HepG2 (cell line): ENCODE results near the gene ZKSCAN2. TPM values are rescaled to one million over a fixed set of nuclear protein-coding genes. Genes with fewer than 3 reads are reported as not detected.

ENCODE experiments used
- ATAC-seq: fragments of 200-7000 bp; cut with Tn5 transposase; 3 replicates; pipeline ENCODE4 v1.9.1; 2020; ENCODE audit warnings: mild to moderate bottlenecking, moderate library complexity
- BruUV-seq: library from RNA; stranded (reverse); fragments of 400-500 nt; replicated peaks from 2 replicates; lab custom pipeline; 2021; lab: Mats Ljungman, UMichigan
- CTCF ChIA-PET: fragments of 300-600 bp; formaldehyde crosslinking; extraction: SDS; loops from one replicate; lab custom pipeline; 2021; ENCODE audit warnings: low total read pairs, inconsistent platforms, low intra/inter-chr PET ratio; lab: Yijun Ruan, JAX
- POLR2A ChIA-PET: fragments of 350-600 bp; sonication (Branson Sonifier 250); formaldehyde crosslinking; loops from one replicate; lab custom pipeline; 2020; ENCODE audit warnings: antibody characterized with exemption, inconsistent platforms; lab: Yijun Ruan, JAX
- DNase-seq: peaks from one replicate; pipeline ENCODE4 v3.0.0-alpha.2; 2015; ENCODE audit warnings: low spot score
- FAIRE-seq: peaks from 3 replicates; lab custom pipeline; 2011; peaks lifted over from hg19 to GRCh38; lab: Jason Lieb, UNC
- H2AFZ ChIP-seq: one replicate; pipeline ENCODE4 v1.6.1; 2011; ENCODE audit warnings: low read length, inconsistent platforms
- H3K27ac ChIP-seq: fragments of 300-600 bp; 3 replicates; pipeline ENCODE4 v1.8.0; 2011; ENCODE audit warnings: mixed run types, mild to moderate bottlenecking, mixed read lengths, low read length, inconsistent platforms; ENCODE audit not compliant: insufficient read depth; ENCODE audit errors: extremely low read length
- H3K27me3 ChIP-seq, 2 experiments: fragments of 200-600 bp in 1 of 2; 2 replicates in 1 of 2; 3 replicates in 1 of 2; pipeline versions ENCODE4 v1.6.0 to v1.8.0; 2011; ENCODE audit warnings: low read length in 2 of 2, mild to moderate bottlenecking in 2 of 2, moderate library complexity in 2 of 2, inconsistent platforms in 1 of 2; ENCODE audit not compliant: insufficient read depth in 2 of 2, control insufficient read depth in 1 of 2
- H3K36me3 ChIP-seq, 2 experiments: fragments of 200-600 bp in 1 of 2; replicated peaks in 1 of 2; 2 replicates in 1 of 2; 3 replicates in 1 of 2; pipeline versions ENCODE4 v1.5.1 to v1.8.0; 2011; ENCODE audit warnings: low read length in 2 of 2, inconsistent platforms in 1 of 2; ENCODE audit not compliant: insufficient read depth in 2 of 2, control insufficient read depth in 1 of 2
- H3K4me1 ChIP-seq: 2 replicates; pipeline ENCODE4 v1.5.1; 2012; ENCODE audit warnings: low read length, inconsistent platforms; ENCODE audit not compliant: insufficient read depth
- H3K4me2 ChIP-seq: 2 replicates; pipeline ENCODE4 v1.6.0; 2011; ENCODE audit warnings: low read depth, low read length, inconsistent platforms
- H3K4me3 ChIP-seq, 3 experiments: fragments of 200-600 bp in 1 of 3; sonication (generic), shearing (Covaris generic) in 1 of 3; replicated peaks in 1 of 3; 2 replicates each; pipeline ENCODE4 v1.5.1; 2011 to 2016; ENCODE audit warnings: low read length in 3 of 3, inconsistent platforms in 2 of 3, low read depth in 2 of 3, mild to moderate bottlenecking in 2 of 3, control low read depth in 1 of 3, mixed read lengths in 1 of 3; ENCODE audit not compliant: insufficient read depth in 1 of 3
- H3K79me2 ChIP-seq: one replicate; pipeline ENCODE4 v1.6.1; 2011; ENCODE audit warnings: low read length, inconsistent platforms; ENCODE audit not compliant: insufficient read depth
- H3K9ac ChIP-seq: 2 replicates; pipeline ENCODE4 v1.6.0; 2011; ENCODE audit warnings: mild to moderate bottlenecking, low read depth, low read length, inconsistent platforms; ENCODE audit not compliant: insufficient read depth
- H3K9me3 ChIP-seq: 2 replicates; pipeline ENCODE4 v1.5.1; 2012; ENCODE audit warnings: mild to moderate bottlenecking, low read length
- H4K20me1 ChIP-seq: 2 replicates; pipeline ENCODE4 v1.6.0; 2011; ENCODE audit warnings: inconsistent platforms, mild to moderate bottlenecking, low read length, moderate library complexity; ENCODE audit not compliant: insufficient read depth
- ASH2L ChIP-seq: fragments of 300-600, 200-600 bp; sonication (generic); IDR thresholded peaks from 2 replicates; pipeline ENCODE4 v1.7.0; 2017; ENCODE audit warnings: low read depth, mild to moderate bottlenecking, moderate library complexity, mixed read lengths, low read length; ENCODE audit not compliant: insufficient read length
- MAFK ChIP-seq, 2 experiments: IDR thresholded peaks in 1 of 2; conservative IDR thresholded peaks in 1 of 2; 2 replicates each; pipeline ENCODE4 v1.6.1; 2011; ENCODE audit warnings: improper control_type of control experiment in 2 of 2, low read length in 2 of 2
- PAF1 ChIP-seq: IDR thresholded peaks from 2 replicates; pipeline ENCODE4 v1.6.1; 2016; ENCODE audit warnings: missing genetic modification reagents, missing compliant biosample characterization
- RBFOX2 ChIP-seq: fragments of 200-400 bp; formaldehyde crosslinking; IDR thresholded peaks from 2 replicates; pipeline ENCODE4 v1.6.1; 2017; ENCODE audit warnings: low read depth, mild to moderate bottlenecking, low read length
- ZNF580 ChIP-seq: IDR thresholded peaks from 2 replicates; pipeline ENCODE4 v1.6.1; 2016; ENCODE audit warnings: low read depth, borderline replicate concordance
- WGBS: methylation state at CpG from one replicate; pipeline ENCODE4 v1.1.6; 2017; ENCODE audit warnings: low lambda C conversion rate; 5-methylcytosine and 5-hydroxymethylcytosine counted together
- in situ Hi-C: cut with HindIII; loops from 2 replicates; pipeline ENCODE4 v1.10.0; 2017; ENCODE audit warnings: low pct_unique_long_range_greater_than_20kb; ENCODE audit not compliant: extremely low pct_ligation_motif_present
- intact Hi-C: fragments of 100-400 bp; cut with micrococcal nuclease; formaldehyde crosslinking; loops from one replicate; pipeline ENCODE4 v1.10.0; 2022; ENCODE audit not compliant: unreplicated experiment
- polyA plus RNA-seq, 8 experiments: library from polyadenylated mRNA; depleted of rRNA in 3 of 8; stranded (reverse) in 7 of 8; unstranded in 1 of 8; fragments of >200 nt; fragmentation: Illumina TruSeq in 4 of 8; extraction: Trizol in 4 of 8; gene quantifications; 2 replicates each; pipeline versions ENCODE4 v1.2.1 to v1.2.3, GENCODE V29; 2011 to 2016; ENCODE audit warnings: low read depth in 4 of 8, missing spikeins in 1 of 8, mixed read lengths in 1 of 8; ENCODE audit not compliant: insufficient read depth in 1 of 8
- total RNA-seq, 5 experiments: library from RNA; depleted of rRNA; stranded (reverse); fragments of >200 nt; fragmentation: Illumina TruSeq; extraction: Trizol; gene quantifications; 2 replicates each; pipeline ENCODE4 v1.2.3, GENCODE V29; 2016; ENCODE audit warnings: low read depth in 1 of 5
- TF ChIP-seq, protein P1 (sequence below): sonication (generic); formaldehyde crosslinking; IDR thresholded peaks from 2 replicates; pipeline ENCODE4 v1.5.0; 2020; ENCODE audit warnings: missing genetic modification reagents

ZKSCAN2 gene
- total and polyA plus RNA-seq, 2 of the 13 experiments (the other 11 are each of a cell fraction or from before 2014, with no cell fraction given), result 4.2 to 11.1 TPM

DNA sequence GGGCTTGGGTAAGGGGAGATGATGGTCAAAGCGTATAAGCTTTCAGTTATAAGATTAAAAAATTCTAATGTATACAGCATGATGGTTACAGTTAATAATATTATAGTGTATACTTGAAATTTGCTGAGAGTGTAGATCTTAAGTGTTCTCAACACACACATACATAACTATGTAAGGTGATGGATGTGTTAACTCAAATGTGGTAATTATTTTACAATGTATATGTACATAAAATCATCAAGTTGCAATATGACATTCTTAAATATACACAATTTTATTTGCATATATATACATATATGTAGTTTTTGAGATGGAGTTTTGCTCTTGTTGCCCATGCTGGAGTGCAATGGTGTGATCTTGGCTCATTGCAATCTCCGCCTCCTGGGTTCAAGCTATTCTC lies 7.2 kb downstream of the ZKSCAN2 start:
- intact Hi-C loops, result no loop called here
- Histone ChIP-seq H3K9me3 (0 out of 2 replicates have a peak, but pooled peaks cover 4% of the 10 kb centered on the region), H3K4me1 (peaks cover 7% of the 10 kb centered on the region), H3K4me3 (no peak overlapping the region), H3K27me3 (no peaks in the 10 kb centered on the region), H3K27ac (no peak overlapping the region), H3K4me2 (no peak overlapping the region), H4K20me1 (peaks cover 5% of the 10 kb centered on the region; the same call in 1 of the 2 replicates), H2AFZ (no peak overlapping the region), H3K9ac (no peak overlapping the region), H3K36me3 (peaks cover 35 to 65% of the 10 kb centered on the region in 2 experiments), H3K79me2 (peaks cover 12% of the 10 kb centered on the region)
- no peak for TF ChIP-seq ASH2L
- no peak for TF ChIP-seq ZNF580
- TF ChIP-seq MAFK (conservative IDR thresholded peaks at IDR 0.05 in 1 of 2, IDR thresholded peaks at IDR 0.05 in 1 of 2; ENCODE audit: low read length in 2 of 2), result 0 out of 4 replicates have a peak, but pooled peaks of 1 of the 2 experiments have one; percentile 1
- POLR2A ChIA-PET, result no interaction called here
- BruUV-seq, result no TSS peak
- WGBS, result 100% methylated on average over 2 of the region's 2 CpGs
- FAIRE-seq (no peak), ATAC-seq (no peak), DNase-seq (no peak)
- CTCF ChIA-PET, result no interaction called here
- in situ Hi-C loops, result no loop called here

GRCh38 chr16:25235991-25236390 lies 21.7 kb downstream of the ZKSCAN2 start:
- no TSS peak for BruUV-seq
- Histone ChIP-seq H3K36me3 (peaks cover 6 to 24% of the 10 kb centered on the region in 2 experiments; a peak in 4 of 5 replicates), H2AFZ (no peak overlapping the region), H3K79me2 (no peaks in the 10 kb centered on the region), H4K20me1 (no peaks in the 10 kb centered on the region), H3K9ac (no peak overlapping the region), H3K27me3 (no peaks in the 10 kb centered on the region), H3K4me1 (no peaks in the 10 kb centered on the region), H3K27ac (no peak overlapping the region), H3K4me3 (no peak overlapping the region), H3K4me2 (no peak overlapping the region), H3K9me3 (no peaks in the 10 kb centered on the region)
- 82% methylated on average over 3 of the region's 3 CpGs for WGBS
- intact Hi-C loops, result no loop called here
- FAIRE-seq, result no peak
- no peak for DNase-seq
- CTCF ChIA-PET, result no interaction called here
- POLR2A ChIA-PET, result no interaction called here
- ATAC-seq, result no peak
- TF ChIP-seq PAF1 (CRISPR knock-in tag) (0 out of 2 replicates have a peak, but pooled peaks have one; percentile 21), RBFOX2 (0 out of 2 replicates have a peak, but pooled peaks have one; percentile 13)
- TF ChIP-seq, protein P1, sequence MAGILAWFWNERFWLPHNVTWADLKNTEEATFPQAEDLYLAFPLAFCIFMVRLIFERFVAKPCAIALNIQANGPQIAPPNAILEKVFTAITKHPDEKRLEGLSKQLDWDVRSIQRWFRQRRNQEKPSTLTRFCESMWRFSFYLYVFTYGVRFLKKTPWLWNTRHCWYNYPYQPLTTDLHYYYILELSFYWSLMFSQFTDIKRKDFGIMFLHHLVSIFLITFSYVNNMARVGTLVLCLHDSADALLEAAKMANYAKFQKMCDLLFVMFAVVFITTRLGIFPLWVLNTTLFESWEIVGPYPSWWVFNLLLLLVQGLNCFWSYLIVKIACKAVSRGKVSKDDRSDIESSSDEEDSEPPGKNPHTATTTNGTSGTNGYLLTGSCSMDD (CRISPR knock-in tag), result no peak
- in situ Hi-C loops, result no loop called here
